Activated CD8-positive, alpha-beta memory T cell treated with anti-CD3 and anti-CD28 coated beads for 36 hours (primary cell): ENCODE measurements around the gene ATP8A2. TPM values are rescaled to one million over a fixed set of nuclear protein-coding genes. Genes with fewer than 3 reads are reported as not detected.

Experiments used
- CTCF ChIA-PET: fragments of 350-600 bp; sonication (Branson Sonifier 250); formaldehyde crosslinking; loops from one replicate; lab custom pipeline; 2021; ENCODE audit warnings: antibody characterized with exemption; lab: Charles Lee
- POLR2A ChIA-PET: fragments of 350-600 bp; sonication (Branson Sonifier 250); formaldehyde crosslinking; loops from one replicate; lab custom pipeline; 2021; ENCODE audit warnings: antibody characterized with exemption; lab: Charles Lee
- total RNA-seq, 2 experiments: library from RNA; stranded (reverse); gene quantifications; one replicate each; pipeline ENCODE4 v1.2.3, GENCODE V29; 2021

ATP8A2 gene
- total RNA-seq, 2 experiments from 2014 or later = 0.75 to 0.97 TPM

- ChIA-PET POLR2A (no interaction called here), CTCF (no interaction called here)
Observed at GRCh38 chr13:26020891-26021290, 649.1 kb downstream of the ATP8A2 start.

GRCh38 chr13:26021516-26021915 lies 649.7 kb downstream of the ATP8A2 start:
- ChIA-PET CTCF (no interaction called here), POLR2A (no interaction called here)

DNA sequence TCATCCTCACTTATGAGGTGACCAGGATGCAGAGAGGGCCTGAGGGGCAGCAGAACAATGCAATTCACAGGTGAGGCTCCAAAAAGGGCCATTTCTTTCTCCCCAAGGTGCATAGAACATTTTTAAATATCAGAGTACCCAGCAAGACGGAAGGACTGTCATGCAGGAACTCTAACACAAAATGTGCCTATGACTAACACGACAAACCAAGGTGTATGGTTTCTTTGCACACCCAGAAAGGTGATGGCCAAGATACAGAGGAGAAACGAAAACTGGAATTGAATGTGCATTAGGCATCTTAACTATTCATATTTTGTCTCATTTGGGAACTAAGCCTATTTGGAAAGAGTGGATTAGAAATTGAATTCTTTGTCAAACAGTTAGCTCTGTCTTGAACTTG lies 650.2 kb downstream of the ATP8A2 start:
- ChIA-PET CTCF (no interaction called here), POLR2A (no interaction called here)

- POLR2A ChIA-PET = no interaction called here
- CTCF ChIA-PET = no interaction called here
Observed at GRCh38 chr13:26022538-26023292, 650.9 kb downstream of the ATP8A2 start.

DNA sequence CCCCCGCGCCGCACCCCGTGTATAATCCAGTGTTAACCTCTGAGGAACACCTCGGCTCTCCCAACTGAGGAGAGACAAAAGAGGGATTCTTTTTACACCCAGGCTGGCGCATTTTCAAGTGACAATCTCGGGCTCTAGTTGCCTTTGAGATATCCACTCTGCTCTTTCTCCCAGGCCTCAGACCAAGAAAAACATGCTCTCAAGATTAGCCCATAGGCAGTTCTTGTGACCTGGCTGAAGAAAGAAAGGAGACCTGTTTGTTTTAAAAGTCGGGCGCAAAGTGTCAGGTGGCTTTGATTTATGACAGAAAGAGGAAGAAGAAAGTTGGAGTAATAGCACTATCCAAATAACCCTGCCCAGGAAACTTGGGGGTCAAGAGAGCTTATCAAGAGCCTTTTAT lies 652.8 kb downstream of the ATP8A2 start:
- CTCF ChIA-PET = no interaction called here
- POLR2A ChIA-PET = no interaction called here

DNA sequence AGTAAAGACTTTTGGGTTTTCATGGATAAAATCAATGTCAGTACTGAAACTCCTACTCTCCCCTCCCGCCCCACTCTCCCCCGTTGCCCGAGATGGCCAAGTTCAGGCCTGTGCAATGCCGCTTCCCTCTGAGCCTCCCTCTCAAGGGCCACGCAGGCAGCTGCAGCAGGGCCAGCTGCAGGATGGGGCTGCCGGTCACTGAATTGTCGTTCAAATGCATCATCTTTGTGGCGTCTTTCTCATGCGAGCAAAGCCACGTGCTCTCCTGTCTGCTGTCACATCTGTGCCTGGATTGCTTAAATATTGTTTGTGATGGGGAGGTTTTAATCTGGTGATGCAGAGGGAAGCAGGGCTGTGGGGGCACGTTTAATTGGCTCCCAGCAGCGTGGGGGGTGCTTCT lies 653.4 kb downstream of the ATP8A2 start:
- ChIA-PET CTCF (no interaction called here), POLR2A (no interaction called here)

DNA sequence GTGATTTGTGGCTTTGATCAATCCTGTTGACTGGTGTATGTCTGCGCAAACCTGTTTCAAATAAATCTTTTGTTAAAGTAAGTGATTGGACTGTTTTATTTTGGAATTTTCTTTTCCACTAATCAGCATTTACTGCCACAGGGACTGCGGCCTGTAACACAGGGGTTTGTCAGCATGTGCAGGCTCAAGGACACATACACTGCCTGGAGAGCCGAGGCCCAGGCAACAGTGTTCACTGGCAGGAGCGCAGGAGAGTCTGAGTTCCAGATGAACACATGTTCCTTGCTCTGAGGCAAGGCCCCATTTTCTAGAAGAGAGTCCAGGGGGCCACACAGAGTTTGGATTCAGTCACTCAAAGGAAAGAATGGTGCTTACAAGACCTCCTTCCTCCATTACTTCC lies 654.0 kb downstream of the ATP8A2 start:
- POLR2A ChIA-PET = no interaction called here
- CTCF ChIA-PET = no interaction called here

GRCh38 chr13:26026211-26026610 lies 654.4 kb downstream of the ATP8A2 start:
- POLR2A ChIA-PET = no interaction called here
- CTCF ChIA-PET = no interaction called here

DNA sequence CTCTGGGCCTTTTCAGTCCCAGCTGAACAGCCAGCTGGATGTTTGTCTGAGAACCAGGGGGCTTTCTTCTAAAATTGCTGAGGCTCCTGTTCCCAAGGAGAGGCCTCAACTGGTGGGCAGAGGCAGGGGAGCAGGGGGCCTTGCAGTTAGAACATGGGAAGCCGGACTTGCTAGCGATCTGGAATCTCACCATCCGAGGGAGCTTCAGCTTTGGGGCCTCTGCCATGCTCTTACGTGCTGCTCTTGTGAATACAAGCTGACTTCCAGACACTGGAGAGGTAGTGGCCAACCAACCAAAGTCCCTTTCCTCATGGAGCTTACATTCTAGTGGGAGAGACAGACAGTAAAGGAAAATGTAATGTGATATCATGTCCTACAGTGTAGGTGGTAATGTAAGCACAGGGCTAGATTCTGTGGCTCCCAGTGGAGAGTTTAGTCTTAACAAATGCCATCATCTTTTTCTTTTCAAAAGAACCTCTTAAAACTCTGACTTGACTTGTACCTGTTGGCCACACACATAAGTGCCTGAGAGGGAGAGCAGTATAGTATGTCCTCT lies 657.9 kb downstream of the ATP8A2 start:
- POLR2A ChIA-PET = no interaction called here
- CTCF ChIA-PET = no interaction called here

DNA sequence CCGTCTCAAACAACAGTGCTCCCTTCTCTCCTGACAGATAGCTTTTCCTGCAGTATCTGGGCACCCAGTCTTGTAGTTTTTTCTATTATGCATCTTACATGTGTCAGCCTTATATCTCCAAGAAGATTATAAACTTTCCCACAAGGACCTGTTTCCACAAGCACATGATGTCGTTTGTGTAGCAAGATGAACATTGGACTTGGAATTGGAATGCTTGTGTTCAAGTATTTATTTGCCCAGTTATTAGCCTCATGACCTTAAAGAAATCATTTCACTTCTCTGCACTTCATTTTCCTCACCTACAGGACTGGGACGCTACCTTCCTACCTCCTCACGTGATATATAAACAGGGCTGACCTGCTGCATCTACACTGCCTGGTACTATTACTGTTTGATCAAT lies 658.6 kb downstream of the ATP8A2 start:
- CTCF ChIA-PET = no interaction called here
- POLR2A ChIA-PET = no interaction called here

DNA sequence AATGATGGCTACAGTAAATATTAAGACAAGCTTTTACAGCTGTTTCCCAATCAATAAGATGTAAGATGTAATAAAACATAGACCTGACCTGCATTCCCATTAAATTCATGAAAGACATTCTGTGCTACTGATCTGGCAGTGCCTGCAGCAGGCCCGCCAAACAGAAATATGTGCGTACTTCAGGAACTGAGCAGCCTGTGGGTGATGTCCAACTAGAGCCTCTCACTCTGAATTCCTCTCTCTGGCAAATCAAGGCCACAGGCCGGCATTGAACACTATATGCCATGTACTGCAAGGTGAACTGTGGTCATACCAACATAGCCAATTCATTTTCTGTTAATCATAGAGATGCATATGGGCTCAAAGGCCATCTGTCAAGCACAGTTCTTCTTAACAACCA lies 662.2 kb downstream of the ATP8A2 start:
- CTCF ChIA-PET = no interaction called here
- POLR2A ChIA-PET = no interaction called here

DNA sequence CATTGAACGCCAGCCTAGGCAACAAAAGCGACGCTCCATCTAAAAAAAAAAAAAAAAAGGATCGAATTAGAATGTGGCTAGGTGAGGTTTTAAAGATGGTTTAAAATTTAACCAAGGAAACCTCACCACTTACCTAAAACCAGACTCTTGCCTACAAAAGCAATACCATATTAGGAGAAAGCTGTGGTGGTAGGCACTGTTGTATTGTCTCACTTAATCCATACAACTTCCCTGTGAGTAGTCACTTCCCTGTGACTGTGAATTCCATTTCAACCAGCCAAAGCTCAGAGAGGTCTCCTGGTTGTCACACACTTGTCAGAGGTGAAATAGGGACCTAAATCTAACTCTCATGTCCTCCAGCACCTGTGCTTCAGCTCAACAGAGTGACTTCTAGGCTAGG lies 664.6 kb downstream of the ATP8A2 start:
- POLR2A ChIA-PET = no interaction called here

GRCh38 chr13:26037302-26037701 lies 665.5 kb downstream of the ATP8A2 start:
- CTCF ChIA-PET = no interaction called here
- POLR2A ChIA-PET = no interaction called here

More for the DNA sequence above, 664.6 kb downstream of the ATP8A2 start:
- CTCF ChIA-PET = no interaction called here

GRCh38 chr13:26038931-26039475 lies 667.2 kb downstream of the ATP8A2 start:
- POLR2A ChIA-PET = no interaction called here
- CTCF ChIA-PET = no interaction called here

DNA sequence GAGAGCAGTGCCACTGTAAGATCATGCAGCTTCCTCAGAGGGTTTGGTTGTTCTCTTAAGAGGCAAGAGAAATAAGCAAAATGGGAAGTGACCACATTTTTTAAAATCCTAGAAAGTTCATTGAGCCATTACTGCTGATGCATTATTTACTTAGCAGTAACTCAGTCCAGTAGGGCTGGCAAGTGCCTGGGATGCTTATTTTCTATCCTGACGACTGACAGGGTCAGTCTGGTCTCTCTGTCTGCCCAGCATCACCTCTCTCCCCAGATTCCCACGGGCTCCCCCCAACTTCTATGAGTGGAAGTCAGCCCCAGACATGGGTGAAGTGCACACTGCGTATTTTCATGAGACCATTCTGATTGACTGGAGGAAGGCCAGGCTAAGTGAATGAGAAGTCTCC lies 669.7 kb downstream of the ATP8A2 start:
- POLR2A ChIA-PET = no interaction called here
- CTCF ChIA-PET = no interaction called here

GRCh38 chr13:26042785-26043184 lies 671.0 kb downstream of the ATP8A2 start:
- CTCF ChIA-PET = no interaction called here
- POLR2A ChIA-PET = no interaction called here

- CTCF ChIA-PET = no interaction called here
- POLR2A ChIA-PET = no interaction called here
Observed at GRCh38 chr13:26045142-26045541, 673.4 kb downstream of the ATP8A2 start.

DNA sequence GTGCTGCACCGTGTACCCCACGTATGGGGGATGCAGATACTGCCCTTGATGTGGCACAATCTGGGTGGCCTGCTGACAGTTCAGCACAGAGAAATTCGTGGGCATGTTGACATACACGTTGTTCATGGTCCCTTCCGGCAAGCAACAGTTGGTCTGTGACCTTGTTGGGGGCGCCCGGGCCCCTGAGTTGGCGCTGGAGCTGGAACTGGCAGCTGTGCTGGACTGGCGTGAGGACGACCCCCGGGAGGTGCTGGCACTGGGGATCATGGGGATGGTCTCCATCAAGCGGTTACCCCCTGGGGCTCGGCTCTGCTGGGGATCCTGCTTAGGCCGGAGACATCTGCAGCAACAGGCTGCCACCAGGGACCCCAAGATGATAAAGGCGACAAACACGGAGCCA lies 674.9 kb downstream of the ATP8A2 start:
- CTCF ChIA-PET = no interaction called here
- POLR2A ChIA-PET = no interaction called here

DNA sequence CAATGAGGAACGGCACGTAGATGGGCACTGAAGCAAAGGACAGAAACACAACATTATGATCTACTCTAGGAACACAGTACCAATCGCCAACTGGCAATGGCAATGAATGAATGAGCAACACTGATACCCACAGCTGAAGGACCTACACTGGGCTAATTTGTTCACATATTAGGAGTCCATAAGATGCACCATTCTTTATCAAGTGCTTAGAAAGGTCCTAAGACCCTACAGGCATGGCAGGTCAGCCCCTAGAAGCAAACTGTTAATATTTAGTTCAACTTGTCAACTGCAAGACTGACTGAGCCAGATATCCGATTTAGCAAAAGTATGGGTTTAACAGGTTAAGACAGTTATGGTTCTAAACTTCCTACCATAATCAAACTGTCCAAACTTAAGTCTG lies 675.3 kb downstream of the ATP8A2 start:
- POLR2A ChIA-PET = no interaction called here

DNA sequence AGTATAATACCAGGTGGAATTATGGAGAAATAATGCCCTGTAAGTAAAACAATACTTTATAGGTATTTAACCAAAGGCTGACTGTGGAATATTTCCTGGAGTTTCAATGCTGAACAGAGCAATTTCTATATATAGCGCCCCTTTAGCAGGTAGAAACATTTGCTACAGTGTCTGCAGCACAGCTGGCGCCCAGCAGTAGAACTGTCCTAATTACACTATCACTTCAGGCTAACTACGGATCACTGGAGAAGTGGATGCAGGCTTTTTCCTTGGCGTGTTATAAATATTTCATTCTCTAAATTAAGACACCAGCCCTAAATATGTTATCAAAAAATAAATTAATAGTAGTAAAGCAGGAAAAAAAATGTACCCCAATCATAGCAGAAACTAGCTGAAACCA lies 677.0 kb downstream of the ATP8A2 start:
- POLR2A ChIA-PET = no interaction called here
- CTCF ChIA-PET = no interaction called here

More for the DNA sequence above, 675.3 kb downstream of the ATP8A2 start:
- CTCF ChIA-PET = no interaction called here

- ChIA-PET POLR2A (no interaction called here), CTCF (interaction anchor here (1.1 kb wide), 1 partner anchor 13 kb away, joined by 3 read pairs; no protein-coding TSS in a partner anchor)
Observed at GRCh38 chr13:26050568-26051230, 678.9 kb downstream of the ATP8A2 start.
